Thyroid gland (tissue), 4 donors: ENCODE data around the gene CDK5R1.
"Not testable (repeated sequence)": the region's sequence is repeated elsewhere in the genome, so short reads cannot be mapped to it uniquely, and the experiment has no call there.

ENCODE experiments used
- POLR2A ChIP-seq, 2 donors: fragments of 450-650 bp; IDR thresholded peaks; one replicate each; pipeline ENCODE4 v1.6.1; 2017; ENCODE audit warnings: antibody characterized with exemption in 2 of 2, mild to moderate bottlenecking in 2 of 2, moderate library complexity in 1 of 2
- TF ChIP-seq, protein P1 (sequence below), 6 experiments: fragments of 200-600 bp in 3 of 6; fragments of 450-650 bp in 3 of 6; sonication (generic) in 3 of 6; IDR thresholded peaks; one replicate each; pipeline ENCODE4 v1.5.1; 2016 to 2019; ENCODE audit warnings: antibody characterized with exemption in 6 of 6, mild to moderate bottlenecking in 2 of 6, inconsistent platforms in 1 of 6, moderate library complexity in 1 of 6

DNA sequence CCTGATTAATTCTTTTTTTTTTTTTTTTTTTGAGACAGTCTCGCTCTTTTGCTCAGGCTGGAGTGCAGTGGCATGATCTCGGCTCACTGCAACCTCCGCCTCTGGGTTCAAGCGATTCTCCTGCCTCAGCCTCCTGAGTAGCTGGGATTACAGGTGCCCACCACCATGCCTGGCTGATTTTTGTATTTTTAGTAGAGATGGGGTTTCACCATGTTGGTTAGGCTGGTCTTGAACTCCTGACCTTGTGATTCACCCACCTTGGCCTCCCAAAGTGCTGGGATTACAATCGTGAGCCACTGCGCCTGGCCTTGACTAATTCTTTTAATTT is 37.7 kb downstream of the CDK5R1 start:
- TF ChIP-seq, protein P1, sequence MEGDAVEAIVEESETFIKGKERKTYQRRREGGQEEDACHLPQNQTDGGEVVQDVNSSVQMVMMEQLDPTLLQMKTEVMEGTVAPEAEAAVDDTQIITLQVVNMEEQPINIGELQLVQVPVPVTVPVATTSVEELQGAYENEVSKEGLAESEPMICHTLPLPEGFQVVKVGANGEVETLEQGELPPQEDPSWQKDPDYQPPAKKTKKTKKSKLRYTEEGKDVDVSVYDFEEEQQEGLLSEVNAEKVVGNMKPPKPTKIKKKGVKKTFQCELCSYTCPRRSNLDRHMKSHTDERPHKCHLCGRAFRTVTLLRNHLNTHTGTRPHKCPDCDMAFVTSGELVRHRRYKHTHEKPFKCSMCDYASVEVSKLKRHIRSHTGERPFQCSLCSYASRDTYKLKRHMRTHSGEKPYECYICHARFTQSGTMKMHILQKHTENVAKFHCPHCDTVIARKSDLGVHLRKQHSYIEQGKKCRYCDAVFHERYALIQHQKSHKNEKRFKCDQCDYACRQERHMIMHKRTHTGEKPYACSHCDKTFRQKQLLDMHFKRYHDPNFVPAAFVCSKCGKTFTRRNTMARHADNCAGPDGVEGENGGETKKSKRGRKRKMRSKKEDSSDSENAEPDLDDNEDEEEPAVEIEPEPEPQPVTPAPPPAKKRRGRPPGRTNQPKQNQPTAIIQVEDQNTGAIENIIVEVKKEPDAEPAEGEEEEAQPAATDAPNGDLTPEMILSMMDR (IDR thresholded peaks at IDR 0.05): not testable (repeated sequence)
- TF ChIP-seq POLR2A (IDR thresholded peaks at IDR 0.05): not testable (repeated sequence)
